ENCODE data around the gene CNPY1. TPM values are rescaled to one million over a fixed set of nuclear protein-coding genes. Genes with fewer than 3 reads are reported as not detected.

CNPY1 gene
- total and polyA plus RNA-seq, 9 of the 15 experiments (the other 6 are each of a cell fraction or from before 2014, with no cell fraction given): not detected

DNA sequence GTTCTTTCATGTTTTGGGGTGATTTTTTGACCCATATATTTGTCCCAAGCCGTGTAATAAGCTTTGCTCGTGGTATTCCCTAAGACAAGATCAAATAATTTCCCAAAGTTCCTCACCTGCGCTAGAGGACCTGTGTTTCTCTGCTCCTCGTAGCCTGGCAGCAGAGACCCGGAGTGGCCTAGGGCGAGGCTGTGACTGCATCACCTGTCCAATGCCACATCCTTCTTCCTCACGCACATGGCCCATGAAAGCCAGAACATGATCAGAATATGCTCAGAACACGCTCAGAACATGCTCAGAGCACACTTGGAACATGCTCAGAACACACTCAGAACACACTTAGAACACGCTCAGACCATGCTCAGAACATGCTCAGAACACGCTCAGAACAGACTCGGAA is 64.6 kb downstream of the CNPY1 start (continued):
- TF ChIP-seq, protein P1, sequence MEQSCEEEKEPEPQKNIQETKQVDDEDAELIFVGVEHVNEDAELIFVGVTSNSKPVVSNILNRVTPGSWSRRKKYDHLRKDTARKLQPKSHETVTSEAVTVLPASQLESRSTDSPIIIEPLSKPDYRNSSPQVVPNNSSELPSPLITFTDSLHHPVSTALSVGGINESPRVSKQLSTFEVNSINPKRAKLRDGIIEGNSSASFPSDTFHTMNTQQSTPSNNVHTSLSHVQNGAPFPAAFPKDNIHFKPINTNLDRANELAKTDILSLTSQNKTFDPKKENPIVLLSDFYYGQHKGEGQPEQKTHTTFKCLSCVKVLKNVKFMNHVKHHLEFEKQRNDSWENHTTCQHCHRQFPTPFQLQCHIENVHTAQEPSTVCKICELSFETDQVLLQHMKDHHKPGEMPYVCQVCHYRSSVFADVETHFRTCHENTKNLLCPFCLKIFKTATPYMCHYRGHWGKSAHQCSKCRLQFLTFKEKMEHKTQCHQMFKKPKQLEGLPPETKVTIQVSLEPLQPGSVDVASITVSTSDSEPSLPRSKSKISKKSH (CRISPR knock-in tag; IDR thresholded peaks at IDR 0.05): no peak
- no peak for TF ChIP-seq CHD1 (IDR thresholded peaks at IDR 0.05; ENCODE audit: low read length)

DNA sequence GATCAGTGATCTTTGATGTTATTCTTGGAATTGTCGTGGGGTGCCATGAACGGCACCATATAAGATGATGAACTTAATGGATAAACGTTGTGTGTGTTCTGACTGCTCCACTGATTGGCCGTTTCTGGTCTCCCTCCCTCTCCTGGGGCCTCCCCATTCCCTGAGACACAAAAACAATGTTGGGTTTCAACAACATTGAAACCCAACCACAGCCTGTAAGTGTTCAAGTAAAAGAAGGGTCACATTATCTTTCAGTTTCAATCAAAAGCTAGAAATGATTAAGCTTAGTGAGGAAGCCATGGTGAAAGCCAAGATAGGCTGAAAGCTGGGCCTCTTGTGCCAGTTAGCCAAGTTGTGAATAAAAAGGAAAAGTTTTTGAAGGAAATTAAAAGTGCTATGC is 68.9 kb downstream of the CNPY1 start:
- intact Hi-C loops (cut with micrococcal nuclease) (no loop called here), in situ Hi-C loops (cut with MboI) (no loop called here)
- peaks cover 6% of the 10 kb centered on the region for H3K9me3 ChIP-seq (replicated peaks; ENCODE audit: control insufficient read depth, insufficient read depth, low read depth, low read length)
- H3K79me2 ChIP-seq (ENCODE audit: control insufficient read depth, insufficient read depth, low read length): no peaks in the 10 kb centered on the region
- peaks cover 39 to 61% of the 10 kb centered on the region in 2 experiments for H3K27me3 ChIP-seq (ENCODE audit: control insufficient read depth in 2 of 2, insufficient read depth in 2 of 2, low read length in 2 of 2)
- H3K9me1 ChIP-seq (ENCODE audit: control insufficient read depth, insufficient read depth, low read length): no peaks in the 10 kb centered on the region
- no peak overlapping the region for H2AFZ ChIP-seq (ENCODE audit: low read depth, low read length)
- no TSS peak for BruUV-seq (replicated peaks)
- WGBS (ENCODE audit: insufficient coverage, low coverage, missing lambda C conversion rate): 2% methylated on average over 4 of the region's 4 CpGs
- FAIRE-seq: no peak
- H3K4me2 ChIP-seq (ENCODE audit: insufficient read depth, low read length): no peak overlapping the region
- H3K4me3 ChIP-seq: no peak overlapping the region
- H3K9ac ChIP-seq (ENCODE audit: insufficient read depth in 1 of 2, low read depth in 2 of 2, low read length in 2 of 2): no peak overlapping the region
- TF ChIP-seq ZBTB1 (CRISPR knock-in tag; IDR thresholded peaks at IDR 0.05; ENCODE audit: borderline replicate concordance, low read depth): no peak
- TF ChIP-seq RBM15 (IDR thresholded peaks at IDR 0.05; ENCODE audit: insufficient read depth, low read length): no peak
- TF ChIP-seq CHD4 (IDR thresholded peaks at IDR 0.05; ENCODE audit: insufficient read depth, insufficient replicate concordance, low read depth, low read length, poor library complexity, severe bottlenecking): no peak
- no peak for TF ChIP-seq PTTG1 (tag; IDR thresholded peaks at IDR 0.05; ENCODE audit: low read depth)
- no peak for TF ChIP-seq NELFE (IDR thresholded peaks at IDR 0.05; ENCODE audit: insufficient read depth, insufficient read length)
- no peak for TF ChIP-seq ESRRB (CRISPR knock-in tag; IDR thresholded peaks at IDR 0.05; ENCODE audit: borderline replicate concordance)
- no peak for TF ChIP-seq HIVEP1 (CRISPR knock-in tag; IDR thresholded peaks at IDR 0.05)
- TF ChIP-seq, protein P2, sequence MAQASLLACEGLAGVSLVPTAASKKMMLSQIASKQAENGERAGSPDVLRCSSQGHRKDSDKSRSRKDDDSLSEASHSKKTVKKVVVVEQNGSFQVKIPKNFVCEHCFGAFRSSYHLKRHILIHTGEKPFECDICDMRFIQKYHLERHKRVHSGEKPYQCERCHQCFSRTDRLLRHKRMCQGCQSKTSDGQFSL (CRISPR knock-in tag; IDR thresholded peaks at IDR 0.05): no peak
- TF ChIP-seq, protein P2 (tag; IDR thresholded peaks at IDR 0.05): no peak
- TF ChIP-seq CAMTA2 (CRISPR knock-in tag; conservative IDR thresholded peaks at IDR 0.05): no peak
- no peak for TF ChIP-seq NFRKB (IDR thresholded peaks at IDR 0.05; ENCODE audit: low read depth)
- ChIA-PET POLR2A (interaction anchor here (0.6 to 1.2 kb wide), 2 partner anchors 9 to 61 kb away, joined by 3 to 7 read pairs; no protein-coding TSS in a partner anchor), CTCF (ENCODE audit: low intra/inter-chr PET ratio) (no interaction called here)
- peaks cover 3% of the 10 kb centered on the region; the same call in 1 of the 2 replicates for H4K20me1 ChIP-seq (replicated peaks; ENCODE audit: control insufficient read depth, insufficient read depth, low read length)
- DNase-seq (ENCODE audit: extremely low read depth in 1 of 4, low spot score in 3 of 4): no peak
- no peaks in the 10 kb centered on the region for H3K36me3 ChIP-seq (ENCODE audit: control insufficient read depth, insufficient read depth, low read length)
- H3K4me1 ChIP-seq (replicated peaks in 1 of 2; ENCODE audit: control insufficient read depth in 2 of 2, insufficient read depth in 2 of 2, low read length in 2 of 2): no peaks in the 10 kb centered on the region
- H3K27ac ChIP-seq (ENCODE audit: extremely low read depth, low read depth, low read length): no peak overlapping the region
- no peak for ATAC-seq

All from K562 (cell line).